H9 (cell line): ENCODE results near the gene NGFR. TPM values are rescaled to one million over a fixed set of nuclear protein-coding genes. Genes with fewer than 3 reads are reported as not detected.

ENCODE experiments used
- DNase-seq: peaks from one replicate; pipeline ENCODE4 v3.0.0-alpha.2; 2017
- H2AFZ ChIP-seq: one replicate; pipeline ENCODE4 v1.6.1; 2013; ENCODE audit warnings: mild to moderate bottlenecking, low read length, control low read depth, moderate library complexity
- H2AK5ac ChIP-seq: 2 replicates; pipeline ENCODE4 v1.6.1; 2013; ENCODE audit warnings: low read length, control low read depth, mixed read lengths; ENCODE audit not compliant: insufficient read length
- H2BK120ac ChIP-seq: one replicate; pipeline ENCODE4 v1.6.1; 2013; ENCODE audit warnings: low read depth, mild to moderate bottlenecking, low read length, control low read depth, inconsistent platforms; ENCODE audit not compliant: poor library complexity, severe bottlenecking
- H2BK12ac ChIP-seq: 2 replicates; pipeline ENCODE4 v1.6.1; 2013; ENCODE audit warnings: low read length, control low read depth, mixed read lengths, low read depth; ENCODE audit not compliant: insufficient read length
- H2BK15ac ChIP-seq: 2 replicates; pipeline ENCODE4 v1.6.1; 2013; ENCODE audit warnings: low read depth, low read length, control low read depth
- H2BK20ac ChIP-seq: one replicate; pipeline ENCODE4 v1.6.1; 2013; ENCODE audit warnings: low read depth, mild to moderate bottlenecking, low read length, control low read depth, inconsistent platforms; ENCODE audit not compliant: poor library complexity, severe bottlenecking
- H2BK5ac ChIP-seq: 2 replicates; pipeline ENCODE4 v1.6.1; 2013; ENCODE audit warnings: low read length, control low read depth, mixed read lengths; ENCODE audit not compliant: insufficient read length
- H3K14ac ChIP-seq: 2 replicates; pipeline ENCODE4 v1.6.1; 2013; ENCODE audit warnings: low read length, control low read depth; ENCODE audit not compliant: insufficient read depth
- H3K18ac ChIP-seq: 2 replicates; pipeline ENCODE4 v1.6.1; 2013; ENCODE audit warnings: low read depth, mild to moderate bottlenecking, mixed read lengths, low read length, control low read depth; ENCODE audit not compliant: insufficient read length
- H3K23ac ChIP-seq: 2 replicates; pipeline ENCODE4 v1.6.1; 2013; ENCODE audit warnings: low read length, control low read depth, mixed read lengths, low read depth; ENCODE audit not compliant: insufficient read length
- H3K23me2 ChIP-seq: 2 replicates; pipeline ENCODE4 v1.6.1; 2013; ENCODE audit warnings: low read depth, mild to moderate bottlenecking, mixed read lengths, low read length, control low read depth; ENCODE audit not compliant: insufficient read length, poor library complexity, severe bottlenecking
- H3K27ac ChIP-seq: 2 replicates; pipeline ENCODE4 v1.5.1; 2013; ENCODE audit warnings: low read length, control low read depth, mixed read lengths, low read depth; ENCODE audit not compliant: insufficient read length
- H3K27me3 ChIP-seq: 2 replicates; pipeline ENCODE4 v1.6.1; 2013; ENCODE audit warnings: low read length, control low read depth, inconsistent platforms; ENCODE audit not compliant: insufficient read depth
- H3K4ac ChIP-seq: 2 replicates; pipeline ENCODE4 v1.6.1; 2013; ENCODE audit warnings: low read depth, mild to moderate bottlenecking, control low read depth, inconsistent platforms, low read length, moderate library complexity
- H3K4me1 ChIP-seq: 2 replicates; pipeline ENCODE4 v1.6.1; 2013; ENCODE audit warnings: low read length, control low read depth, inconsistent platforms; ENCODE audit not compliant: insufficient read depth
- H3K4me2 ChIP-seq: 2 replicates; pipeline ENCODE4 v1.6.1; 2013; ENCODE audit warnings: low read length, control low read depth, mixed read lengths; ENCODE audit not compliant: insufficient read length, insufficient read depth
- H3K56ac ChIP-seq: 2 replicates; pipeline ENCODE4 v1.6.1; 2013; ENCODE audit warnings: low read depth, mild to moderate bottlenecking, mixed read lengths, low read length, control low read depth; ENCODE audit not compliant: insufficient read length
- H3K79me1 ChIP-seq: 2 replicates; pipeline ENCODE4 v1.6.1; 2013; ENCODE audit warnings: low read depth, mild to moderate bottlenecking, moderate library complexity, low read length, control low read depth, inconsistent platforms; ENCODE audit not compliant: insufficient read depth, poor library complexity, severe bottlenecking
- H3K79me2 ChIP-seq: 2 replicates; pipeline ENCODE4 v1.6.1; 2013; ENCODE audit warnings: low read length, control low read depth, inconsistent platforms; ENCODE audit not compliant: insufficient read depth
- H3K9ac ChIP-seq: 2 replicates; pipeline ENCODE4 v1.6.1; 2013; ENCODE audit warnings: low read length, control low read depth, mixed read lengths; ENCODE audit not compliant: insufficient read length; ENCODE audit errors: extremely low read depth
- H3K9me3 ChIP-seq: one replicate; pipeline ENCODE4 v1.6.1; 2013; ENCODE audit warnings: low read depth, low read length, inconsistent platforms; ENCODE audit not compliant: control insufficient read depth
- H3T11ph ChIP-seq: one replicate; pipeline ENCODE4 v1.6.1; 2013; ENCODE audit warnings: mild to moderate bottlenecking, low read length, control low read depth, inconsistent platforms
- H4K20me1 ChIP-seq: one replicate; pipeline ENCODE4 v1.6.1; 2013; ENCODE audit not compliant: control insufficient read depth, insufficient read length, insufficient read depth
- H4K5ac ChIP-seq: 2 replicates; pipeline ENCODE4 v1.6.1; 2013; ENCODE audit warnings: low read depth, mild to moderate bottlenecking, mixed read lengths, low read length, control low read depth; ENCODE audit not compliant: insufficient read length
- H4K8ac ChIP-seq: replicated peaks from 2 replicates; pipeline ENCODE4 v1.6.1; 2013; ENCODE audit warnings: low read length, control low read depth, mixed read lengths, low read depth; ENCODE audit not compliant: insufficient read length
- H4K91ac ChIP-seq: 2 replicates; pipeline ENCODE4 v1.6.1; 2013; ENCODE audit warnings: low read depth, mild to moderate bottlenecking, moderate library complexity, mixed read lengths, low read length, control low read depth; ENCODE audit not compliant: insufficient read length
- H3K27ac Mint-ChIP-seq, 3 experiments: 2 replicates in 2 of 3; 3 replicates in 1 of 3; pipeline ENCODE4 v1.8.0; 2020 to 2021; ENCODE audit warnings: mixed read lengths in 3 of 3, mild to moderate bottlenecking in 1 of 3, moderate library complexity in 1 of 3
- H3K27me3 Mint-ChIP-seq: 2 replicates; pipeline ENCODE4 v1.8.0; 2021; ENCODE audit warnings: low read depth, mild to moderate bottlenecking, moderate library complexity, mixed read lengths
- H3K36me3 Mint-ChIP-seq, 3 experiments: 2 replicates in 2 of 3; 3 replicates in 1 of 3; pipeline ENCODE4 v1.8.0; 2020 to 2021; ENCODE audit warnings: low read depth in 3 of 3, mixed read lengths in 3 of 3; ENCODE audit not compliant: insufficient read depth in 1 of 3
- H3K4me1 Mint-ChIP-seq, 2 experiments: 2 replicates each; pipeline ENCODE4 v1.8.0; 2020; ENCODE audit warnings: mixed read lengths in 2 of 2
- H3K4me3 Mint-ChIP-seq, 2 experiments: 2 replicates in 1 of 2; 3 replicates in 1 of 2; pipeline ENCODE4 v1.8.0; 2020 to 2021; ENCODE audit warnings: mild to moderate bottlenecking in 2 of 2, mixed read lengths in 2 of 2, moderate library complexity in 1 of 2
- H3K9me3 Mint-ChIP-seq, 2 experiments: 2 replicates in 1 of 2; 3 replicates in 1 of 2; pipeline ENCODE4 v1.8.0; 2020; ENCODE audit warnings: mild to moderate bottlenecking in 2 of 2, mixed read lengths in 2 of 2, moderate library complexity in 1 of 2
- CTCF ChIP-seq: fragments of 200-600 bp; sonication (generic); conservative IDR thresholded peaks from 3 replicates; pipeline ENCODE4 v1.8.0; 2021; ENCODE audit warnings: antibody characterized with exemption, mild to moderate bottlenecking
- WGBS: extraction: QIAGEN DNeasy Blood & Tissue Kit; methylation state at CpG from one replicate; pipeline ENCODE4 v1.1.7; 2013; ENCODE audit warnings: missing lambda C conversion rate, low lambda C conversion rate, mixed read lengths; ENCODE audit not compliant: insufficient read length; ENCODE audit errors: extremely low coverage; 5-methylcytosine and 5-hydroxymethylcytosine counted together
- total RNA-seq: library from RNA; stranded (reverse); gene quantifications from 2 replicates; pipeline ENCODE4 v1.2.1, GENCODE V29; 2021

The NGFR gene
- total RNA-seq, 1 experiment from 2014 or later, result 9.6 TPM

GRCh38 chr17:49523196-49523595 lies 28.1 kb downstream of the NGFR start:
- no peaks in the 10 kb centered on the region for H3K27me3 ChIP-seq
- Mint-ChIP-seq H3K27me3 (peaks cover 2% of the 10 kb centered on the region), H3K36me3 (no peaks in the 10 kb centered on the region), H3K4me3 (peak overlapping the region in 1 of 2 experiments; percentile 31; a peak in 1 of 5 replicates), H3K9me3 (no peaks in the 10 kb centered on the region), H3K4me1 (peaks cover 2 to 14% of the 10 kb centered on the region in 2 experiments; a peak in 3 of 4 replicates), H3K27ac (no peak overlapping the region; a peak in 1 of 7 replicates)
- H2BK12ac ChIP-seq, result no peak overlapping the region
- H3K18ac ChIP-seq, result no peak overlapping the region
- no peaks in the 10 kb centered on the region for H3K23me2 ChIP-seq
- DNase-seq, result peak; percentile 18
- no peak overlapping the region for H3K4me2 ChIP-seq
- H4K20me1 ChIP-seq, result no peaks in the 10 kb centered on the region
- H4K5ac ChIP-seq, result no peak overlapping the region
- H2AFZ ChIP-seq, result no peak overlapping the region
- no peak overlapping the region for H2BK15ac ChIP-seq
- no peaks in the 10 kb centered on the region for H3K79me1 ChIP-seq
- no peaks in the 10 kb centered on the region; the same call in 1 of the 2 replicates for H3K4me1 ChIP-seq
- no peak overlapping the region for H3K23ac ChIP-seq
- H3K56ac ChIP-seq, result no peak overlapping the region
- no peak overlapping the region for H3K14ac ChIP-seq
- no peaks in the 10 kb centered on the region for H3K79me2 ChIP-seq
- no peak overlapping the region for H2BK5ac ChIP-seq
- no peak overlapping the region for H2BK120ac ChIP-seq
- no peak overlapping the region for H3K27ac ChIP-seq
- TF ChIP-seq CTCF, result no peak
- H3K4ac ChIP-seq, result no peak overlapping the region
- H2AK5ac ChIP-seq, result no peak overlapping the region
- no peak overlapping the region for H3K9ac ChIP-seq
- H4K91ac ChIP-seq, result no peak overlapping the region
- H3T11ph ChIP-seq, result no peak overlapping the region
- no peaks in the 10 kb centered on the region for H3K9me3 ChIP-seq
- no peak overlapping the region for H2BK20ac ChIP-seq
- no CpG with 5 or more reads among the region's 5 CpGs for WGBS
- no peak overlapping the region for H4K8ac ChIP-seq
